MCF 10A (cell line): Measurements from ENCODE around the gene AIPL1. TPM values are rescaled to one million over a fixed set of nuclear protein-coding genes. Genes with fewer than 3 reads are reported as not detected.

ENCODE experiments used
- BruUV-seq: library from RNA; stranded (reverse); fragments of 400-500 nt; replicated peaks from 2 replicates; lab custom pipeline; 2021; lab: Mats Ljungman, UMichigan
- CTCF ChIA-PET: fragments of 300-600 bp; sonication (Branson Sonifier 250); formaldehyde crosslinking; extraction: SDS; loops from one replicate; lab custom pipeline; 2021; ENCODE audit warnings: antibody characterized with exemption, inconsistent platforms; lab: Yijun Ruan, JAX
- POLR2A ChIA-PET: fragments of 300-600, 350-650 bp; sonication (Branson Sonifier 250); formaldehyde crosslinking; extraction: SDS; loops from one replicate; lab custom pipeline; 2020; ENCODE audit warnings: antibody characterized with exemption, inconsistent platforms; lab: Yijun Ruan, JAX
- DNase-seq: peaks from one replicate; pipeline ENCODE4 v3.0.0-alpha.2; 2018; ENCODE audit not compliant: unreplicated experiment
- H3K27ac Mint-ChIP-seq: one replicate; pipeline ENCODE4 v1.8.0; 2022; ENCODE audit warnings: mild to moderate bottlenecking, low read depth, mixed read lengths; ENCODE audit not compliant: unreplicated experiment
- H3K27me3 Mint-ChIP-seq: one replicate; pipeline ENCODE4 v1.8.0; 2022; ENCODE audit warnings: mixed read lengths; ENCODE audit not compliant: insufficient read depth, unreplicated experiment
- H3K36me3 Mint-ChIP-seq: one replicate; pipeline ENCODE4 v1.8.0; 2022; ENCODE audit warnings: mild to moderate bottlenecking, moderate library complexity, mixed read lengths; ENCODE audit not compliant: insufficient read depth, unreplicated experiment
- H3K4me1 Mint-ChIP-seq: one replicate; pipeline ENCODE4 v1.8.0; 2022; ENCODE audit warnings: mixed read lengths; ENCODE audit not compliant: insufficient read depth, unreplicated experiment
- H3K4me3 Mint-ChIP-seq: one replicate; pipeline ENCODE4 v1.8.0; 2022; ENCODE audit warnings: mild to moderate bottlenecking, moderate library complexity, mixed read lengths; ENCODE audit not compliant: unreplicated experiment
- H3K9me3 Mint-ChIP-seq: one replicate; pipeline ENCODE4 v1.8.0; 2022; ENCODE audit warnings: mixed read lengths; ENCODE audit not compliant: unreplicated experiment
- CTCF ChIP-seq: fragments of 200-600 bp; IDR thresholded peaks from one replicate; pipeline ENCODE4 v1.8.0; 2022; ENCODE audit warnings: antibody characterized with exemption, mild to moderate bottlenecking; ENCODE audit not compliant: unreplicated experiment
- intact Hi-C: fragments of 100-400 bp; cut with micrococcal nuclease; formaldehyde crosslinking; loops from 2 replicates; pipeline ENCODE4 v1.14.1; 2022
- total RNA-seq: library from RNA; stranded (reverse); gene quantifications from 2 replicates; pipeline ENCODE4 v1.2.3, GENCODE V29; 2022

AIPL1 gene
- total RNA-seq, 1 experiment from 2014 or later: not detected

GRCh38 chr17:6437466-6437865, 2.5 kb upstream of the AIPL1 start:
- ChIA-PET CTCF (interaction anchor here (0.6 to 1.6 kb wide), 3 partner anchors 9 to 1014 kb away, joined by 3 to 15 read pairs (median 3); no protein-coding TSS in a partner anchor), POLR2A (no interaction called here)
- peaks cover 6% of the 10 kb centered on the region for H3K4me1 Mint-ChIP-seq
- no peak for DNase-seq
- H3K4me3 Mint-ChIP-seq: no peak overlapping the region
- TF ChIP-seq CTCF: no peak
- peaks cover 12% of the 10 kb centered on the region for H3K27me3 Mint-ChIP-seq
- H3K36me3 Mint-ChIP-seq: no peaks in the 10 kb centered on the region
- no peaks in the 10 kb centered on the region for H3K9me3 Mint-ChIP-seq
- intact Hi-C loops: loop anchor here (10.0 kb wide), 1 partner anchor 1533 kb away; the partner anchor contains the start of gene CHRNE
- H3K27ac Mint-ChIP-seq: no peak overlapping the region
- BruUV-seq: no TSS peak

GRCh38 chr17:6435968-6436367, 1.0 kb upstream of the AIPL1 start:
- H3K9me3 Mint-ChIP-seq: no peaks in the 10 kb centered on the region
- ChIA-PET CTCF (interaction anchor here (0.6 to 1.8 kb wide), 15 partner anchors 9 to 1184 kb away, joined by 3 to 15 read pairs (median 4); partner anchors contain the start of gene NLRP1), POLR2A (interaction anchor here (0.5 to 1.0 kb wide), 2 partner anchors 851 to 1186 kb away, joined by 3 read pairs; partner anchors contain the start of gene NLRP1)
- H3K4me3 Mint-ChIP-seq: no peak overlapping the region
- peaks cover 6% of the 10 kb centered on the region for H3K4me1 Mint-ChIP-seq
- H3K27ac Mint-ChIP-seq: no peak overlapping the region
- no peaks in the 10 kb centered on the region for H3K36me3 Mint-ChIP-seq
- DNase-seq: peak; percentile 75
- intact Hi-C loops: loop anchor here (1.0 to 10.0 kb wide), 2 partner anchors 849 to 1531 kb away; partner anchors contain the start of gene CHRNE
- TF ChIP-seq CTCF: peak; percentile 70
- BruUV-seq: no TSS peak
- H3K27me3 Mint-ChIP-seq: peaks cover 12% of the 10 kb centered on the region

GRCh38 chr17:6430769-6431168, 4.2 kb downstream of the AIPL1 start:
- POLR2A ChIA-PET: no interaction called here
- intact Hi-C loops: loop anchor here (10.0 kb wide), 1 partner anchor 1526 kb away; the partner anchor contains the start of gene CHRNE
- no peak for DNase-seq
- Mint-ChIP-seq H3K36me3 (no peaks in the 10 kb centered on the region), H3K27me3 (peaks cover 3% of the 10 kb centered on the region), H3K4me1 (peaks cover 6% of the 10 kb centered on the region), H3K9me3 (no peaks in the 10 kb centered on the region), H3K4me3 (no peak overlapping the region), H3K27ac (no peak overlapping the region)
- CTCF ChIA-PET: interaction anchor here (0.7 to 1.0 kb wide), 4 partner anchors 10 to 837 kb away, joined by 3 to 4 read pairs (median 4); no protein-coding TSS in a partner anchor
- no TSS peak for BruUV-seq
- peak; percentile 27 for TF ChIP-seq CTCF

- BruUV-seq: no TSS peak
- H3K4me3 Mint-ChIP-seq: no peak overlapping the region
These were observed 5.7 kb downstream of the AIPL1 start for GRCh38 chr17:6429266-6429665.

More at GRCh38 chr17:6429266-6429665, 5.7 kb downstream of the AIPL1 start:
- Mint-ChIP-seq H3K27me3 (no peaks in the 10 kb centered on the region), H3K36me3 (no peaks in the 10 kb centered on the region), H3K27ac (no peak overlapping the region), H3K9me3 (no peaks in the 10 kb centered on the region), H3K4me1 (peaks cover 6% of the 10 kb centered on the region)
- POLR2A ChIA-PET: no interaction called here
- no peak for DNase-seq
- no peak for TF ChIP-seq CTCF
- CTCF ChIA-PET: interaction anchor here (0.5 to 1.0 kb wide), 3 partner anchors 10 to 1179 kb away, joined by 3 to 4 read pairs (median 3); no protein-coding TSS in a partner anchor
- intact Hi-C loops: no loop called here
